Measurements from ENCODE around the gene LGSN. TPM values are rescaled to one million over a fixed set of nuclear protein-coding genes. Genes with fewer than 3 reads are reported as not detected.
A peak's percentile ranks its signal among the peaks of the same experiment; 100 is the strongest.

Gene LGSN
- total RNA-seq, 2 donors from 2014 or later = not detected

- WGBS = 2% methylated on average over 1 of the region's 1 CpG
- H3K4me1 ChIP-seq (replicated peaks) = no peaks in the 10 kb centered on the region
These were observed 47.4 kb downstream of the LGSN start for GRCh38 chr6:63272397-63272796.

GRCh38 chr6:63269470-63269869 is 50.3 kb downstream of the LGSN start:
- Histone ChIP-seq H3K9me3 (no peaks in the 10 kb centered on the region), H3K4me1 (replicated peaks) (no peaks in the 10 kb centered on the region), H3K27me3 (replicated peaks; ENCODE audit: insufficient read depth) (no peaks in the 10 kb centered on the region), H3K36me3 (no peaks in the 10 kb centered on the region), H3K4me3 (no peak overlapping the region), H3K27ac (no peak overlapping the region)
- TF ChIP-seq, protein P1, sequence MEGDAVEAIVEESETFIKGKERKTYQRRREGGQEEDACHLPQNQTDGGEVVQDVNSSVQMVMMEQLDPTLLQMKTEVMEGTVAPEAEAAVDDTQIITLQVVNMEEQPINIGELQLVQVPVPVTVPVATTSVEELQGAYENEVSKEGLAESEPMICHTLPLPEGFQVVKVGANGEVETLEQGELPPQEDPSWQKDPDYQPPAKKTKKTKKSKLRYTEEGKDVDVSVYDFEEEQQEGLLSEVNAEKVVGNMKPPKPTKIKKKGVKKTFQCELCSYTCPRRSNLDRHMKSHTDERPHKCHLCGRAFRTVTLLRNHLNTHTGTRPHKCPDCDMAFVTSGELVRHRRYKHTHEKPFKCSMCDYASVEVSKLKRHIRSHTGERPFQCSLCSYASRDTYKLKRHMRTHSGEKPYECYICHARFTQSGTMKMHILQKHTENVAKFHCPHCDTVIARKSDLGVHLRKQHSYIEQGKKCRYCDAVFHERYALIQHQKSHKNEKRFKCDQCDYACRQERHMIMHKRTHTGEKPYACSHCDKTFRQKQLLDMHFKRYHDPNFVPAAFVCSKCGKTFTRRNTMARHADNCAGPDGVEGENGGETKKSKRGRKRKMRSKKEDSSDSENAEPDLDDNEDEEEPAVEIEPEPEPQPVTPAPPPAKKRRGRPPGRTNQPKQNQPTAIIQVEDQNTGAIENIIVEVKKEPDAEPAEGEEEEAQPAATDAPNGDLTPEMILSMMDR (IDR thresholded peaks at IDR 0.05) = no peak
- no peak for TF ChIP-seq POLR2A (IDR thresholded peaks at IDR 0.05)
- TF ChIP-seq POLR2AphosphoS5 (IDR thresholded peaks at IDR 0.05) = no peak
- 58% methylated on average over 4 of the region's 4 CpGs for WGBS
- no peak for DNase-seq (ENCODE audit: low spot score)
- intact Hi-C loops (cut with DNase I) = no loop called here

More at GRCh38 chr6:63272397-63272796, 47.4 kb downstream of the LGSN start:
- H3K4me3 ChIP-seq = no peak overlapping the region
- H3K9me3 ChIP-seq = no peaks in the 10 kb centered on the region
- H3K27me3 ChIP-seq (replicated peaks; ENCODE audit: insufficient read depth) = no peaks in the 10 kb centered on the region
- H3K27ac ChIP-seq = no peak overlapping the region
- DNase-seq (ENCODE audit: low spot score) = no peak
- intact Hi-C loops (cut with DNase I) = no loop called here
- H3K36me3 ChIP-seq = no peaks in the 10 kb centered on the region
- TF ChIP-seq POLR2A (IDR thresholded peaks at IDR 0.05) (no peak), POLR2AphosphoS5 (IDR thresholded peaks at IDR 0.05) (no peak)
- TF ChIP-seq, protein P1 (IDR thresholded peaks at IDR 0.05) = peak in 2 of 4 experiments; percentile 34 to 38

GRCh38 chr6:63268574-63268973 is 51.2 kb downstream of the LGSN start:
- 74% methylated on average over 2 of the region's 2 CpGs for WGBS
- no peak overlapping the region for H3K27ac ChIP-seq
- H3K9me3 ChIP-seq = no peaks in the 10 kb centered on the region
- intact Hi-C loops (cut with DNase I) = no loop called here
- H3K4me1 ChIP-seq (replicated peaks) = no peaks in the 10 kb centered on the region
- no peaks in the 10 kb centered on the region for H3K36me3 ChIP-seq
- no peaks in the 10 kb centered on the region for H3K27me3 ChIP-seq (replicated peaks; ENCODE audit: insufficient read depth)
- no peak for DNase-seq (ENCODE audit: low spot score)
- TF ChIP-seq POLR2AphosphoS5 (IDR thresholded peaks at IDR 0.05) (no peak), POLR2A (IDR thresholded peaks at IDR 0.05) (no peak)
- TF ChIP-seq, protein P1 (IDR thresholded peaks at IDR 0.05) = no peak
- no peak overlapping the region for H3K4me3 ChIP-seq

DNA sequence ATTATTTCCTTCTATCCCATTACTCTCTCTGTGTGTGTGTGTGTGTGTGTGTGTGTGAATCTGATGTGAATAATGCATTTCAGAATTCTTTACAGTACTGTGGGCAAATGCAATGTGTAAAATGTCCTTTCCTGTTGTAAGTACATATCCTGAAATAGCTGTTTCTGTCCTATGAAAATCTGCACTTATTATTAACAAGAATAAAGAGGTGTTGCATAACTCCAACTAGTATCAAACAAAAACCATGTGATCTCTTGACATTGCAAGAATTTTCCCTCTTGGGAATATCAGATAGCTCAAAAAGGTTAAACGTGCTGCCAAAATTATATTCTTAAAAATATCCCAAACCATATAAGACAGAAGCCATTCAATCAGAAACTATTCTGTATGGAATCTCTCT is 52.0 kb downstream of the LGSN start:
- Histone ChIP-seq H3K4me1 (replicated peaks) (no peaks in the 10 kb centered on the region), H3K27me3 (replicated peaks; ENCODE audit: insufficient read depth) (no peaks in the 10 kb centered on the region), H3K27ac (no peak overlapping the region), H3K36me3 (no peaks in the 10 kb centered on the region), H3K9me3 (no peaks in the 10 kb centered on the region), H3K4me3 (no peak overlapping the region)
- intact Hi-C loops (cut with DNase I) = no loop called here
- WGBS = 50% methylated on average over 1 of the region's 1 CpG
- no peak for DNase-seq (ENCODE audit: low spot score)
- TF ChIP-seq, protein P1 (IDR thresholded peaks at IDR 0.05) = no peak
- TF ChIP-seq POLR2A (IDR thresholded peaks at IDR 0.05) (no peak), POLR2AphosphoS5 (IDR thresholded peaks at IDR 0.05) (no peak)

GRCh38 chr6:63267046-63267445 is 52.7 kb downstream of the LGSN start:
- H3K9me3 ChIP-seq = no peaks in the 10 kb centered on the region
- no peaks in the 10 kb centered on the region for H3K27me3 ChIP-seq (replicated peaks; ENCODE audit: insufficient read depth)
- TF ChIP-seq POLR2AphosphoS5 (IDR thresholded peaks at IDR 0.05) (no peak), POLR2A (IDR thresholded peaks at IDR 0.05) (no peak)
- TF ChIP-seq, protein P1 (IDR thresholded peaks at IDR 0.05) = no peak
- no peak overlapping the region for H3K27ac ChIP-seq
- WGBS = 64% methylated on average over 4 of the region's 4 CpGs
- intact Hi-C loops (cut with DNase I) = no loop called here
- H3K4me1 ChIP-seq (replicated peaks) = no peaks in the 10 kb centered on the region
- H3K4me3 ChIP-seq = no peak overlapping the region
- no peak for DNase-seq (ENCODE audit: low spot score)
- H3K36me3 ChIP-seq = no peaks in the 10 kb centered on the region
